ENCODE data around the gene GDF9.

DNA sequence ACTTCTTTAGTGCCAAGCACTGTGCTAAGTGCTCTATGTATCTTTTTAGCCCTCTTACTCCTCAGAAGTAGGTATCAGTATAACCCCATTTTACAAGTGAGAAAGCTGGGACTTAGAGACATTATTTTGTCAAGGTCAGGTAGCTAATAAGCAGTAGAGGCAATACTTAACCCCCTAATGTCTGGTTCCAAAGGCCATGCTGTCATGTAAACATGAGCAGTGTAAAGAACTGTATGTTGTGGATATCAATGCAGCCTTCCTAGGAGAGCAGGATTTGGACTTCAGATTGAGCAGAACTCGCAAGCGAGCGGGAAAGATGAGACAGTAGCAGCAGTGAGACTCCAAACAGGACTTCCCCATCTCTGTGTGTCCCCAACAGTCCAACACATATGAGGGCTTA lies 32.2 kb downstream of the GDF9 start:
- TF ChIP-seq SMARCA5 (IDR thresholded peaks at IDR 0.05) (no peak), POLR2A (IDR thresholded peaks at IDR 0.05; ENCODE audit: low read depth, low read length) (no peak), CREM (IDR thresholded peaks at IDR 0.05; ENCODE audit: low read depth) (no peak)
- TF ChIP-seq, protein P1, sequence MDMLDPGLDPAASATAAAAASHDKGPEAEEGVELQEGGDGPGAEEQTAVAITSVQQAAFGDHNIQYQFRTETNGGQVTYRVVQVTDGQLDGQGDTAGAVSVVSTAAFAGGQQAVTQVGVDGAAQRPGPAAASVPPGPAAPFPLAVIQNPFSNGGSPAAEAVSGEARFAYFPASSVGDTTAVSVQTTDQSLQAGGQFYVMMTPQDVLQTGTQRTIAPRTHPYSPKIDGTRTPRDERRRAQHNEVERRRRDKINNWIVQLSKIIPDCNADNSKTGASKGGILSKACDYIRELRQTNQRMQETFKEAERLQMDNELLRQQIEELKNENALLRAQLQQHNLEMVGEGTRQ (IDR thresholded peaks at IDR 0.05; ENCODE audit: borderline replicate concordance, low read depth, low read length), result no peak
- TF ChIP-seq, protein P2, sequence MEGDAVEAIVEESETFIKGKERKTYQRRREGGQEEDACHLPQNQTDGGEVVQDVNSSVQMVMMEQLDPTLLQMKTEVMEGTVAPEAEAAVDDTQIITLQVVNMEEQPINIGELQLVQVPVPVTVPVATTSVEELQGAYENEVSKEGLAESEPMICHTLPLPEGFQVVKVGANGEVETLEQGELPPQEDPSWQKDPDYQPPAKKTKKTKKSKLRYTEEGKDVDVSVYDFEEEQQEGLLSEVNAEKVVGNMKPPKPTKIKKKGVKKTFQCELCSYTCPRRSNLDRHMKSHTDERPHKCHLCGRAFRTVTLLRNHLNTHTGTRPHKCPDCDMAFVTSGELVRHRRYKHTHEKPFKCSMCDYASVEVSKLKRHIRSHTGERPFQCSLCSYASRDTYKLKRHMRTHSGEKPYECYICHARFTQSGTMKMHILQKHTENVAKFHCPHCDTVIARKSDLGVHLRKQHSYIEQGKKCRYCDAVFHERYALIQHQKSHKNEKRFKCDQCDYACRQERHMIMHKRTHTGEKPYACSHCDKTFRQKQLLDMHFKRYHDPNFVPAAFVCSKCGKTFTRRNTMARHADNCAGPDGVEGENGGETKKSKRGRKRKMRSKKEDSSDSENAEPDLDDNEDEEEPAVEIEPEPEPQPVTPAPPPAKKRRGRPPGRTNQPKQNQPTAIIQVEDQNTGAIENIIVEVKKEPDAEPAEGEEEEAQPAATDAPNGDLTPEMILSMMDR (IDR thresholded peaks at IDR 0.05 in 2 of 3, conservative IDR thresholded peaks at IDR 0.05 in 1 of 3; ENCODE audit: control insufficient read depth in 2 of 3, extremely low read depth in 1 of 3, insufficient read depth in 1 of 3, low read depth in 3 of 3, low read length in 3 of 3), result no peak

All from GM12878 (cell line).